ENCODE results near the gene RAB44.

DNA sequence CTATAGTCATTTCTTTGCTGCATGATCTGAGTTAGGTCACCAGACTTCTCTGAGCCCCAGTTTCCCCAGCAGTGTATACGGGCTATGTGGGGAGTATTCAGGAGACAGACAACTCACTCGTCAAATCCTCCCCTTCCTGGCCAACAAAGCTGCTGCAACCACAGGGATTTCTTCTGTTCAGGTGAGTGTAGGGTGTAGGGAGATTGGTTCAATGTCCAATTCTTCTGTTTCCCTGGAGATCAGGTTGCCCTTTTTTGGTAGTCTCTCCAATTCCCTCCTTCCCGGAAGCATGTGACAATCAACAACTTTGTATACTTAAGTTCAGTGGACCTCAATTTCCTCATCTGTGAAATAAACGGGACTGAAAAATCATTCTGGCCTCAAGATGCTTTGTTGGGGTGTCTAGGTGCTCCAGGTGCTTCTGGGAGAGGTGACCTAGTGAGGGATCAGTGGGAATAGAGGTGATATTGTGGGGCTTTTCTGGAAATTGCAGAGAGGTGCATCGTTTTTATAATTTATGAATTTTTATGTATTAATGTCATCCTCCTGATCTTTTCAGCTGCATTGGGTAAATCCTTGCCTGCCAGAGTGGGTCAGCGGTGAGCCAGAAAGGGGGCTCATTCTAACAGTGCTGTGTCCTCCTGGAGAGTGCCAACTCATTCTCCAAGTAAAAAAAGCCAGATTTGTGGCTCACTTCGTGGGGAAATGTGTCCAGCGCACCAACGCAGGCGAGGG lies 19.7 kb upstream of the RAB44 start:
- TF ChIP-seq, protein P1, sequence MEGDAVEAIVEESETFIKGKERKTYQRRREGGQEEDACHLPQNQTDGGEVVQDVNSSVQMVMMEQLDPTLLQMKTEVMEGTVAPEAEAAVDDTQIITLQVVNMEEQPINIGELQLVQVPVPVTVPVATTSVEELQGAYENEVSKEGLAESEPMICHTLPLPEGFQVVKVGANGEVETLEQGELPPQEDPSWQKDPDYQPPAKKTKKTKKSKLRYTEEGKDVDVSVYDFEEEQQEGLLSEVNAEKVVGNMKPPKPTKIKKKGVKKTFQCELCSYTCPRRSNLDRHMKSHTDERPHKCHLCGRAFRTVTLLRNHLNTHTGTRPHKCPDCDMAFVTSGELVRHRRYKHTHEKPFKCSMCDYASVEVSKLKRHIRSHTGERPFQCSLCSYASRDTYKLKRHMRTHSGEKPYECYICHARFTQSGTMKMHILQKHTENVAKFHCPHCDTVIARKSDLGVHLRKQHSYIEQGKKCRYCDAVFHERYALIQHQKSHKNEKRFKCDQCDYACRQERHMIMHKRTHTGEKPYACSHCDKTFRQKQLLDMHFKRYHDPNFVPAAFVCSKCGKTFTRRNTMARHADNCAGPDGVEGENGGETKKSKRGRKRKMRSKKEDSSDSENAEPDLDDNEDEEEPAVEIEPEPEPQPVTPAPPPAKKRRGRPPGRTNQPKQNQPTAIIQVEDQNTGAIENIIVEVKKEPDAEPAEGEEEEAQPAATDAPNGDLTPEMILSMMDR (IDR thresholded peaks at IDR 0.05; ENCODE audit: low read length) = no peak
- no peak for TF ChIP-seq EZH2 (IDR thresholded peaks at IDR 0.05; ENCODE audit: borderline replicate concordance, low read length)

All from OCI-LY1 (cell line).